ENCODE results near the gene LOC128125822.
A peak's percentile ranks its signal among the peaks of the same experiment; 100 is the strongest.

Gene LOC128125822

DNA sequence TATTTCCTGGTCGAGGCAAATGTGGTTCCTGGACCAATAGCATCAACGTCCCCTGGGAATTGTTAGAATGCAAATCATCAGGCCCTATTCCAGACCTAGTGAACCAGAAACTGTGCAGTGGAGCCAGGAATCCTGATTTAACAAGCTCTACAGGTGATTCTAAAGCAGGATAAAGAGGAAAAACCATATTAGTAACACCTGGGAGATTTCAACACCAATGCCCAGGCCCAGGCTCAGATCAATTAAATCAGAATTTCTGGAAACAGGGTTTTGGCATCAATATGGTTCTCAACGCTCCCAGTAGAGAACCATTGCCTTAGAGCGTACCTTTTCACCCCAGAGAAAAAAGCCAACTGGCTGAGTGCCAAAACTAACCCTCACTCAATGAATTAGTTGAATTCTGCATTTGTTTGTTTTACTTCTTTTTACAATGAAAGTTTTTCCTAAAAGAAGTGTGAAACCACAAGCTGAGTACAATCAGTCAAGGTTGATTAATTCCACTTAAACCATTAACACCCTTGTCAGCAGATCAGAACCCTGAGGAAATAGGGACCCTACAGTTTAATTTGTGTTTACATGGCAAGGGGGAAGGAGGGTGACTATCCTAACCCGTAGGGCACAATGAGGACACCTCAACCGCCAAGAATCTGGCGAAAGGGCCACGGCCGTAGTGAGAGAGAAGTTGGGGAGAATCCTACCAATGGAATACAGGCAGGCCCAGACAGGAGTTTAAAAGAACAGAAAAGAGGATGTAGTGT is 34.9 kb upstream of the LOC128125822 start (continued):
- TF ChIP-seq IRF3 (IDR thresholded peaks at IDR 0.05) (no peak), BHLHE40 (IDR thresholded peaks at IDR 0.05; ENCODE audit: borderline replicate concordance in 1 of 2, low read depth in 2 of 2, low read length in 1 of 2) (peak in 1 of 2 experiments; percentile 52; a peak in 1 of 4 replicates), MEF2B (IDR thresholded peaks at IDR 0.05; ENCODE audit: partially characterized antibody, poor library complexity, severe bottlenecking) (peak; percentile 76), CHD1 (IDR thresholded peaks at IDR 0.05; ENCODE audit: low read depth, low read length) (no peak), BACH1 (IDR thresholded peaks at IDR 0.05; ENCODE audit: borderline replicate concordance) (peak; percentile 63; the same call in 1 of the 2 replicates), RAD51 (IDR thresholded peaks at IDR 0.05) (peak; percentile 44), RUNX3 (IDR thresholded peaks at IDR 0.05; ENCODE audit: low read length) (0 out of 2 replicates have a peak, but pooled peaks have one; percentile 22), E2F8 (IDR thresholded peaks at IDR 0.05; ENCODE audit: low read depth, partially characterized antibody) (peak; percentile 29), NKRF (conservative IDR thresholded peaks at IDR 0.05) (no peak), IKZF2 (IDR thresholded peaks at IDR 0.05) (peak; percentile 98), EP300 (IDR thresholded peaks at IDR 0.05; ENCODE audit: borderline replicate concordance in 1 of 2, control insufficient read depth in 1 of 2, low read depth in 2 of 2, low read length in 2 of 2) (peak; percentile 38 to 78; a peak in 3 of 4 replicates), NBN (IDR thresholded peaks at IDR 0.05) (peak; percentile 87), KLF5 (IDR thresholded peaks at IDR 0.05; ENCODE audit: partially characterized antibody) (peak; percentile 40), ZNF217 (IDR thresholded peaks at IDR 0.05) (peak; percentile 82), IKZF1 (conservative IDR thresholded peaks at IDR 0.05) (peak; percentile 92), JUND (IDR thresholded peaks at IDR 0.05; ENCODE audit: low read depth, low read length) (0 out of 2 replicates have a peak, but pooled peaks have one; percentile 22), MTA2 (IDR thresholded peaks at IDR 0.05; ENCODE audit: low read depth) (peak; percentile 99), GATAD2B (conservative IDR thresholded peaks at IDR 0.05; ENCODE audit: low read depth) (0 out of 2 replicates have a peak, but pooled peaks have one; percentile 33), ZNF24 (IDR thresholded peaks at IDR 0.05) (0 out of 2 replicates have a peak, but pooled peaks have one; percentile 24), FOXM1 (IDR thresholded peaks at IDR 0.05; ENCODE audit: low read depth, low read length) (no peak)
- TF ChIP-seq, protein P1, sequence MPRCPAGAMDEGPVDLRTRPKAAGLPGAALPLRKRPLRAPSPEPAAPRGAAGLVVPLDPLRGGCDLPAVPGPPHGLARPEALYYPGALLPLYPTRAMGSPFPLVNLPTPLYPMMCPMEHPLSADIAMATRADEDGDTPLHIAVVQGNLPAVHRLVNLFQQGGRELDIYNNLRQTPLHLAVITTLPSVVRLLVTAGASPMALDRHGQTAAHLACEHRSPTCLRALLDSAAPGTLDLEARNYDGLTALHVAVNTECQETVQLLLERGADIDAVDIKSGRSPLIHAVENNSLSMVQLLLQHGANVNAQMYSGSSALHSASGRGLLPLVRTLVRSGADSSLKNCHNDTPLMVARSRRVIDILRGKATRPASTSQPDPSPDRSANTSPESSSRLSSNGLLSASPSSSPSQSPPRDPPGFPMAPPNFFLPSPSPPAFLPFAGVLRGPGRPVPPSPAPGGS (IDR thresholded peaks at IDR 0.05; ENCODE audit: borderline replicate concordance, insufficient read depth, low read depth, low read length, poor library complexity, severe bottlenecking): no peak

Measured in GM12878 (cell line).